Activated naive CD4-positive, alpha-beta T cell (primary cell): Measurements from ENCODE around the gene ZNF543.
A peak's percentile ranks its signal among the peaks of the same experiment; 100 is the strongest.
"Not testable (repeated sequence)": the region's sequence is repeated elsewhere in the genome, so short reads cannot be mapped to it uniquely, and the experiment has no call there.

Source experiments
- DNase-seq, 4 experiments: peaks; one replicate each; lab custom pipeline; 2025; lab: John Stamatoyannopoulos, UW

ZNF543 gene

GRCh38 chr19:57321116-57321515, 844 bp downstream of the ZNF543 start:
- DNase-seq: no peak

- no peak for DNase-seq
Measured at GRCh38 chr19:57321751-57322150, 1.5 kb downstream of the ZNF543 start.

- DNase-seq: no peak
Measured at GRCh38 chr19:57324992-57325391, 4.7 kb downstream of the ZNF543 start.

GRCh38 chr19:57327993-57328392, 7.7 kb downstream of the ZNF543 start:
- no peak for DNase-seq

GRCh38 chr19:57334191-57334590, 13.9 kb downstream of the ZNF543 start:
- DNase-seq: no peak

- DNase-seq: no peak
Measured at GRCh38 chr19:57338877-57339276, 18.6 kb downstream of the ZNF543 start.

GRCh38 chr19:57342582-57342981, 22.3 kb downstream of the ZNF543 start:
- no peak for DNase-seq

GRCh38 chr19:57348136-57348535, 27.9 kb downstream of the ZNF543 start:
- no peak for DNase-seq

- DNase-seq: peak; percentile 50 to 66 (median 60)
Measured at GRCh38 chr19:57350877-57351805, 30.9 kb downstream of the ZNF543 start, which contains the start of gene ZNF304. Gene ZNF304, plus strand, starts transcription at chr19:57351271. Its CDS starts 394 bp downstream, at chr19:57351665.

GRCh38 chr19:57351867-57352266, 31.6 kb downstream of the ZNF543 start:
- DNase-seq: no peak

GRCh38 chr19:57355916-57356315, 35.6 kb downstream of the ZNF543 start:
- no peak for DNase-seq

- no peak for DNase-seq
Measured at GRCh38 chr19:57357406-57357805, 37.1 kb downstream of the ZNF543 start.

- no peak for DNase-seq
Measured at GRCh38 chr19:57359300-57359699, 39.0 kb downstream of the ZNF543 start.

GRCh38 chr19:57362419-57362818, 42.1 kb downstream of the ZNF543 start:
- no peak for DNase-seq

- peak; percentile 90 to 96 (median 95) for DNase-seq
Measured at GRCh38 chr19:57362997-57363687, 42.9 kb downstream of the ZNF543 start, which contains the start of the genes TRAPPC2B and ZNF547. Gene TRAPPC2B, plus strand, starts transcription at chr19:57363551. Its CDS starts 1,283 bp downstream, at chr19:57364834. Gene ZNF547, plus strand, starts transcription at chr19:57363551. Its CDS starts 5,005 bp downstream, at chr19:57368556.

- peak in 2 of 4 experiments; percentile 25 to 31 for DNase-seq
Measured at GRCh38 chr19:57363688-57364181, 43.5 kb downstream of the ZNF543 start.

GRCh38 chr19:57366776-57367175, 46.5 kb downstream of the ZNF543 start:
- no peak for DNase-seq

- no peak for DNase-seq
Measured at GRCh38 chr19:57374179-57374578, 53.9 kb downstream of the ZNF543 start.

- not testable (repeated sequence) for DNase-seq
Measured at GRCh38 chr19:57374647-57375046, 54.4 kb downstream of the ZNF543 start.

GRCh38 chr19:57376151-57376550, 55.9 kb downstream of the ZNF543 start:
- DNase-seq: no peak

GRCh38 chr19:57377498-57378146, 57.4 kb downstream of the ZNF543 start:
- DNase-seq: no peak
